Measurements from ENCODE around the gene MAP2K5. TPM values are rescaled to one million over a fixed set of nuclear protein-coding genes. Genes with fewer than 3 reads are reported as not detected.

MAP2K5 gene
- total RNA-seq, 1 donor from 2014 or later = 3.2 TPM

DNA sequence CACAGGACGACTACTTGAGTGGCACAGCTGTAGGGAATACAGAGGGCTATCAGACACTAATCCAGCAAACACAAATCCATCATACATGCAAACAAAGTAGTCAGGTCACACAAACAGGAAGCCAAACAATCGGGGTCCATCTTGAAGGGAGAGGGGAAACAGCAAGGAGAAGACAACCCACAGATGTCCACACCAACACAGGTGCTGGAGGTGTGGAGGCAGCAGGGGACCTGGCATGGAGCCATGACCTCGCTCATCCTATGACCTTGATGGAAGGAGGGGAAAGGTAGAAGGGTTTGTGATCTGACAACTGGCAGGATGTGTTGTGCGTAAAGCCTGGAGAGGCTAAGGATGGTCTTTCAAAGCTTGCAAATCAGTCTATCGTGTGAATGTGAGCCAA, 242.9 kb downstream of the MAP2K5 start:
- TF ChIP-seq, protein P1, sequence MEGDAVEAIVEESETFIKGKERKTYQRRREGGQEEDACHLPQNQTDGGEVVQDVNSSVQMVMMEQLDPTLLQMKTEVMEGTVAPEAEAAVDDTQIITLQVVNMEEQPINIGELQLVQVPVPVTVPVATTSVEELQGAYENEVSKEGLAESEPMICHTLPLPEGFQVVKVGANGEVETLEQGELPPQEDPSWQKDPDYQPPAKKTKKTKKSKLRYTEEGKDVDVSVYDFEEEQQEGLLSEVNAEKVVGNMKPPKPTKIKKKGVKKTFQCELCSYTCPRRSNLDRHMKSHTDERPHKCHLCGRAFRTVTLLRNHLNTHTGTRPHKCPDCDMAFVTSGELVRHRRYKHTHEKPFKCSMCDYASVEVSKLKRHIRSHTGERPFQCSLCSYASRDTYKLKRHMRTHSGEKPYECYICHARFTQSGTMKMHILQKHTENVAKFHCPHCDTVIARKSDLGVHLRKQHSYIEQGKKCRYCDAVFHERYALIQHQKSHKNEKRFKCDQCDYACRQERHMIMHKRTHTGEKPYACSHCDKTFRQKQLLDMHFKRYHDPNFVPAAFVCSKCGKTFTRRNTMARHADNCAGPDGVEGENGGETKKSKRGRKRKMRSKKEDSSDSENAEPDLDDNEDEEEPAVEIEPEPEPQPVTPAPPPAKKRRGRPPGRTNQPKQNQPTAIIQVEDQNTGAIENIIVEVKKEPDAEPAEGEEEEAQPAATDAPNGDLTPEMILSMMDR (conservative IDR thresholded peaks at IDR 0.05; ENCODE audit: low read depth, low read length) = no peak
- H3K4me3 ChIP-seq (ENCODE audit: low read depth, low read length) = no peak overlapping the region
- no peak for DNase-seq (ENCODE audit: low read depth)

DNA sequence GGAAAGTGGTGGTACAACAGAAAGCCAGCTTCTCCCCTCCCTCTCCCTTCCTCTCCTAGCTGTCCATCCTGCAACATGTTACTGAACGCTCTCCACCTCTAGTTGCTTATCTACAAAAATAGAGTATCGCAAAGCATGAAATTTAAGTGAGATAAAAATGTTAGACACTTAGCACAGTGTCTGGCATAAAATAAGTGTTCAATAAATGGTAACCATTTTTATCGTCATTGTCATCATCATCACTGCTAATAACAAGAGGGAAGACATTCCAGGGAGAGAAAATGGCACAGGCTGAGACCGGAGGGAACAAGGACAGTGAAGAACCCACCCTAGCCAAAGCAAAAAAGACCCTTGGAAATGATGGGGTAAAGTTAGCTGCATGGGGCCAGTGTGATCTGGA, 244.1 kb downstream of the MAP2K5 start:
- TF ChIP-seq, protein P1 (conservative IDR thresholded peaks at IDR 0.05; ENCODE audit: low read depth, low read length) = no peak
- H3K4me3 ChIP-seq (ENCODE audit: low read depth, low read length) = no peak overlapping the region
- no peak for DNase-seq (ENCODE audit: low read depth)

DNA sequence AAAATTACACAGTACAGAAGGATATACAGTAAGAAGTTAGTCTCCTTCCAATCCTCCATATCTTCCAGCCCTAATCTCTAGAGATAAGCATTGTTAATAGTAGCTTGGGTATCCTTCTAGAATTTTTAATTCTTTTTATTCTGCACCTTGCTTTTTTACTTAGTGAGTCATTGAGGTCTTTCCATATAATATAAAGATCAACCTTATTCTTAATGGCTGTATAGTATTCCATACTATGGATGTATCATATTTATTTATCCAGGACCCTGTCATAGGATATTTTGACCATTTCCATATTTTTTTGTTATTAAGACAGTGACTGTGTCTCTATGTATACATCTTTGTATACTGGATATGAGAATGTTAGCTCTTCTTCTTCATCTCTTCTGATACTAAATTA, 246.5 kb downstream of the MAP2K5 start:
- no peak overlapping the region for H3K4me3 ChIP-seq (ENCODE audit: low read depth, low read length)
- TF ChIP-seq, protein P1 (conservative IDR thresholded peaks at IDR 0.05; ENCODE audit: low read depth, low read length) = no peak
- no peak for DNase-seq (ENCODE audit: low read depth)

DNA sequence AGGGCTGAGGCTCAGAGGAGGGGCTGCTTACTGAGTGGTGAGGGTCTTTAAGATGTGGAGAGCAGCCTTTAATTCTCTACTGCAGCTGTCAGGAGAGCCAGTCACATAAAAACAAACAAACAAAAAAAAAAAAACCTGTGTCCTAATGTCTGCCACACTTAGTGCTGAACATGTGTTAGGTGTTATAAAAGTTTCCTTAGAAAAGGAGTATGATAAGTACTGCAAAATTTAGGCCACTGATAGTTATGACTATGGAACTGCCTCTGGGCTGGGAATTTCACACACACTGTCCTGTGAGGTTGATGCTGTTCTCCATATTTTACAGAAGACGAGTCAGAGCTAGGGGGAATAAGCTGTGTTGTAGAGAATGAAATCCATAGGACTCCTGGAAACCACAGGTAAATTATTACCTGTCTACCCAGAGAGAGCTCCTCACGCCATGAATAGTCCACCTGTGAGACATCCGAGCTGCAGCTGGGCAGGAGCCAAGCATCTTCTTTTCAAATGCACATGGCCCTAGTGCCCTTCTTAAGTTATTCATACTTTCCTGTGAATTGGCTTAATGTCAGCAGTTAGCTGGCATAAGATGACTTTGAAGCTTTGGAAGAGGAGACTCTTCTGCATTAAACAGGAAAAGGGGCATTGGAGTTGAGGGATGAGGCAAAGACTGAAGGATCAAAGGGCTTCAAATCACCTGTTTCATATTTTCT, 248.3 kb downstream of the MAP2K5 start:
- TF ChIP-seq, protein P1 (conservative IDR thresholded peaks at IDR 0.05; ENCODE audit: low read depth, low read length) = no peak
- DNase-seq (ENCODE audit: low read depth) = no peak
- H3K4me3 ChIP-seq (ENCODE audit: low read depth, low read length) = no peak overlapping the region

DNA sequence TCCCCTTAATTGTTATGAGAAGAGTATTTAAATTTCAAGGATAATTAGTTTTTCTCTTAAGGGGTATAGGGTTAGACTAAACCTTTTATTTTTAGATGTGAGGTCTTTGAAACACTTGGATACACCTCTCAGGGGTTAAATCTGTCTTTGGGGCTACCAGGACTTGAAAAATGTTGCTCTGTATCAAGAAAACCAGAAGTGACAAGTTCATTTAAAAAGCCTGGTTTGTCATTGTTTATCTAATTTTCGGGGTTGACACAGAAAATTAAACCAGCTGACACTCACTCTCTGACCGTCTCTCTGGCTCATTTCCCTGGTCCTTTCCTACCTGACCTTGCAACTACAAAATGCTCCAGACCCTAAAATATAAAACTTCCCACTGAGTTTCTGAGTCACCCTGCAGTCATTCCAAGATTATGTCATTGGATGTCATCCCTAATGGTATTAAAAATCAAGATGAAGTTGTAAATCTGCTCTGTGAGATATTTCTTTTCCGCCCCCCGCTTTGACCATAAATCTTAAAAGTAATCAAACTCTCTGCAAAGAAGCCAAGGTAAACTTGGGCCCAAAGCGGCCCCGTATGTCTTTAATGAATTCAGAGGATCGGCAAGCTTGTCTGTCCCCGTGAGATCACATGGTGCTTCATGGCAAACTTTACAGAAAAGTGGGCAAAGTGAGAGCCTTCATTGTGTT, 249.9 kb downstream of the MAP2K5 start:
- no peak for DNase-seq (ENCODE audit: low read depth)
- no peak overlapping the region for H3K4me3 ChIP-seq (ENCODE audit: low read depth, low read length)
- TF ChIP-seq, protein P1 (conservative IDR thresholded peaks at IDR 0.05; ENCODE audit: low read depth, low read length) = no peak

DNA sequence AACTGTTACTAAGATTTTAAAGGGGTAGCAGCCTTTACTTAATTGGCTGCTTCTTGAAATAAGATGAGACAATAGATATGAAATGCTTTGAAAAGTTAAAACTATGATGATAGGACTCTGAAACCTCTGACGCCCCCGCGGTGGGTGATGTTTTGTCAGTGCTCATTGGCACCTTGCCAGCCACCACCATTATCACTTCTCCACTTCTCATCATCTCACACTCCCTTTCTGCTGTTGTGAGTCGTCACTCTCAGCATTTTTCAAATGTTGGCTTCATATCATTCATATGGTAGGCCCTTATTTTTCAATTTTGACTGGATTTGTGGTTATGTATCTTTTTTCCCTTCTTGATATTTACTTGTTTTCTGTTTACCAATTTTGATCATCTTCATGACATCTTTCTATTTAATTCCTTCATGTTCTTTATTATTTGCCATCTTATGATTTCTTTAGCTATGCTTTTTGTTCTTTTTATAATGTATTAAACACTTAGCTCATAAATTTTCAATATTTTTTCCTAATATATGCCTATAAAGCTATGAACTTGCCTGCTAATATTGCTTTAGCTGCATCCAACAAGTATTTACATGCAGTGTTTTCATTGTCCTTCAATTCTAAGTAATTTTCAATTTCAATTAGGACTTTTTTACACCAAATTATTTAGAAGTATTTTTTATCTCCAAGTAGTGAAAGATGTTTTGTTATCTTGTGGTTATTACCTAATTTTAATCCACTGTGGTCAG, 252.5 kb downstream of the MAP2K5 start:
- no peak overlapping the region for H3K4me3 ChIP-seq (ENCODE audit: low read depth, low read length)
- DNase-seq (ENCODE audit: low read depth) = no peak
- TF ChIP-seq, protein P1 (conservative IDR thresholded peaks at IDR 0.05; ENCODE audit: low read depth, low read length) = no peak

All from epithelial cell of proximal tubule (primary cell).